ENCODE measurements around the gene CTBP1.

The CTBP1 gene

GRCh38 chr4:1251773-1252066 lies 2.8 kb upstream of the CTBP1 start:
- TF ChIP-seq POLR2AphosphoS5 (IDR thresholded peaks at IDR 0.05; ENCODE audit: low read depth, low read length) (no peak), POLR2A (IDR thresholded peaks at IDR 0.05; ENCODE audit: low read depth, low read length) (no peak), TAF1 (IDR thresholded peaks at IDR 0.05; ENCODE audit: low read depth, low read length) (no peak), PAX5 (IDR thresholded peaks at IDR 0.05; ENCODE audit: insufficient read depth, low read length, severe bottlenecking) (no peak), POU2F2 (IDR thresholded peaks at IDR 0.05; ENCODE audit: low read depth, low read length) (no peak), SPI1 (IDR thresholded peaks at IDR 0.05; ENCODE audit: low read depth, low read length) (no peak)
- DNase-seq (ENCODE audit: insufficient read length, low spot score), result no peak
- FAIRE-seq, result no peak

- FAIRE-seq (no peak), DNase-seq (ENCODE audit: insufficient read length, low spot score) (no peak)
- no peak for TF ChIP-seq PAX5 (IDR thresholded peaks at IDR 0.05; ENCODE audit: insufficient read depth, low read length, severe bottlenecking)
- TF ChIP-seq POU2F2 (IDR thresholded peaks at IDR 0.05; ENCODE audit: low read depth, low read length), result no peak
- no peak for TF ChIP-seq SPI1 (IDR thresholded peaks at IDR 0.05; ENCODE audit: low read depth, low read length)
- TF ChIP-seq TAF1 (IDR thresholded peaks at IDR 0.05; ENCODE audit: low read depth, low read length), result no peak
- TF ChIP-seq POLR2AphosphoS5 (IDR thresholded peaks at IDR 0.05; ENCODE audit: low read depth, low read length), result no peak
- no peak for TF ChIP-seq POLR2A (IDR thresholded peaks at IDR 0.05; ENCODE audit: low read depth, low read length)
These were observed 2.2 kb upstream of the CTBP1 start for GRCh38 chr4:1250921-1251772.

GRCh38 chr4:1250527-1250812 lies 1.5 kb upstream of the CTBP1 start:
- FAIRE-seq, result no peak
- DNase-seq (ENCODE audit: insufficient read length, low spot score), result no peak
- no peak for TF ChIP-seq POLR2AphosphoS5 (IDR thresholded peaks at IDR 0.05; ENCODE audit: low read depth, low read length)
- no peak for TF ChIP-seq TAF1 (IDR thresholded peaks at IDR 0.05; ENCODE audit: low read depth, low read length)
- TF ChIP-seq SPI1 (IDR thresholded peaks at IDR 0.05; ENCODE audit: low read depth, low read length), result no peak
- TF ChIP-seq POU2F2 (IDR thresholded peaks at IDR 0.05; ENCODE audit: low read depth, low read length), result no peak
- TF ChIP-seq POLR2A (IDR thresholded peaks at IDR 0.05; ENCODE audit: low read depth, low read length), result no peak
- no peak for TF ChIP-seq PAX5 (IDR thresholded peaks at IDR 0.05; ENCODE audit: insufficient read depth, low read length, severe bottlenecking)

GRCh38 chr4:1249731-1250526 lies 999 bp upstream of the CTBP1 start:
- FAIRE-seq, result peak; percentile 87
- TF ChIP-seq SPI1 (IDR thresholded peaks at IDR 0.05; ENCODE audit: low read depth, low read length) (no peak), POU2F2 (IDR thresholded peaks at IDR 0.05; ENCODE audit: low read depth, low read length) (0 out of 2 replicates have a peak, but pooled peaks have one; percentile 31)
- peak; percentile 64 for DNase-seq (ENCODE audit: insufficient read length, low spot score)

- no peak for FAIRE-seq
- TF ChIP-seq TAF1 (IDR thresholded peaks at IDR 0.05; ENCODE audit: low read depth, low read length) (no peak; the same call in 1 of the 2 replicates), POLR2AphosphoS5 (IDR thresholded peaks at IDR 0.05; ENCODE audit: low read depth, low read length) (no peak; the same call in 1 of the 2 replicates), POU2F2 (IDR thresholded peaks at IDR 0.05; ENCODE audit: low read depth, low read length) (no peak), SPI1 (IDR thresholded peaks at IDR 0.05; ENCODE audit: low read depth, low read length) (no peak), POLR2A (IDR thresholded peaks at IDR 0.05; ENCODE audit: low read depth, low read length) (no peak; the same call in 1 of the 2 replicates), PAX5 (IDR thresholded peaks at IDR 0.05; ENCODE audit: insufficient read depth, low read length, severe bottlenecking) (no peak)
- DNase-seq (ENCODE audit: insufficient read length, low spot score), result peak; percentile 86
These were observed 309 bp upstream of the CTBP1 start for GRCh38 chr4:1249148-1249730.

GRCh38 chr4:1247864-1248244 lies 1.1 kb downstream of the CTBP1 start:
- FAIRE-seq, result no peak
- TF ChIP-seq POU2F2 (IDR thresholded peaks at IDR 0.05; ENCODE audit: low read depth, low read length) (no peak), TAF1 (IDR thresholded peaks at IDR 0.05; ENCODE audit: low read depth, low read length) (peak; percentile 44; the same call in 1 of the 2 replicates), PAX5 (IDR thresholded peaks at IDR 0.05; ENCODE audit: insufficient read depth, low read length, severe bottlenecking) (no peak), SPI1 (IDR thresholded peaks at IDR 0.05; ENCODE audit: low read depth, low read length) (no peak)
- no peak for DNase-seq (ENCODE audit: insufficient read length, low spot score)

GRCh38 chr4:1246901-1247863 lies 1.7 kb downstream of the CTBP1 start:
- FAIRE-seq (peak; percentile 63), DNase-seq (ENCODE audit: insufficient read length, low spot score) (peak; percentile 62)
- TF ChIP-seq POLR2A (IDR thresholded peaks at IDR 0.05; ENCODE audit: low read depth, low read length), result peak; percentile 11; the same call in 1 of the 2 replicates
- TF ChIP-seq TAF1 (IDR thresholded peaks at IDR 0.05; ENCODE audit: low read depth, low read length), result no peak

- TF ChIP-seq SPI1 (IDR thresholded peaks at IDR 0.05; ENCODE audit: low read depth, low read length) (no peak), TAF1 (IDR thresholded peaks at IDR 0.05; ENCODE audit: low read depth, low read length) (no peak), POLR2A (IDR thresholded peaks at IDR 0.05; ENCODE audit: low read depth, low read length) (no peak), POLR2AphosphoS5 (IDR thresholded peaks at IDR 0.05; ENCODE audit: low read depth, low read length) (no peak)
- peak; percentile 34 for DNase-seq (ENCODE audit: insufficient read length, low spot score)
- FAIRE-seq, result peak; percentile 75
These were observed 2.6 kb downstream of the CTBP1 start for GRCh38 chr4:1246111-1246881.

Data from GM12891 (cell line).